Urothelium cell line (cell line): ENCODE data around the gene CFAP70.
"Not testable (repeated sequence)": the region's sequence is repeated elsewhere in the genome, so short reads cannot be mapped to it uniquely, and the experiment has no call there.

ENCODE experiments used
- DNase-seq: peaks from one replicate; pipeline ENCODE4 v3.0.0; 2011; ENCODE audit warnings: low spot score, mixed read lengths
- FAIRE-seq: peaks from 2 replicates; lab custom pipeline; 2011; peaks lifted over from hg19 to GRCh38; lab: Jason Lieb, UNC

CFAP70 gene

DNA sequence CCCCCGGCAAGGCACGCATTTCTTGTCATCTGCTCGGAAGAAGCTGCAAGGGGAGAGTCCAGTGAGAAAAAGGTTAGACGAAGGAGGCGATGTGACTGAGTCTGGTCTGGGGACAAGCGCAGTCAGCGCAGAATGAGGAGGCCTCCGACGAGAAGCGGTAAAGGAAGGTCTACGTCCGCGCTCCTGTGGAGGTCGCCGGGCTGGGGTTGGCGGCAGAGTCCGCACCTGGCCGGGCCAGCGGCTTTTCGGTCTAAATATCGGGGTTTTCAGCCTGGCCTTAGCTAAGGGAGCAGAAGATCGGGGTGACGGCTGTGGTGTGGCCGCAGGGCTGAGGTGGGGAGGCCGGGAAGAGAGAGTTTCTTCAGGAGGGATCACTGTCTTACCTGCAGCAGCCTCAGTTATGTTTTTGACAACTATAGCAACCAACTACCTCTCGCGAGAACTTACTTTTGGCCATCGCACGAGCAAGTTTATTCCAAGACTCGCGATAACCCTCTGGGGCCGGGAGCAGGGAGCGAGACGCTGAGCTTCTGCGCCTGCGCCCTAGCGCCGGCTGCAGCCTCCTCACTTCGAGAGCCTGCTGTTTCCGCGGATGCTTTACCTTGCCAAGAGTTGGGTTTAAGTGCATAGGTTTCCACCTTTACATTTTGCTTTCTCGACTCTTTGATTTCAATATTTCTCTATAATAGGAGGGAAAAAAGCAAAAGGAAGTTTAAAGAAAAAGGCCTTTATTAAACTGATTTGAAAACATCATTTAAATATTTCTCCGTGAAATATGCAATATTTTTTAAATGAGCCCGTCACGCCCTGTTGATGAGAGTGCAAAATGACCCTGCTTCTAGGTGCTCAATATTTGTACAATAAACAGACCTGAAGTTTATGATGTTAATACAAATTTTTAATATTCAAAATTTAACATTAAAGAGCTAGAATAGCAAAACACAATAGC, at the start of gene CFAP70:
CFAP70 (minus strand) TSS at position 534 of the 949 bp plus-strand sequence. CDS start 4,068 bp downstream, outside the sequence.
- DNase-seq (peak; percentile 99), FAIRE-seq (peak; percentile 95)

- no peak for FAIRE-seq
- no peak for DNase-seq
Measured at GRCh38 chr10:73408061-73408460, 49.4 kb upstream of the CFAP70 start.

DNA sequence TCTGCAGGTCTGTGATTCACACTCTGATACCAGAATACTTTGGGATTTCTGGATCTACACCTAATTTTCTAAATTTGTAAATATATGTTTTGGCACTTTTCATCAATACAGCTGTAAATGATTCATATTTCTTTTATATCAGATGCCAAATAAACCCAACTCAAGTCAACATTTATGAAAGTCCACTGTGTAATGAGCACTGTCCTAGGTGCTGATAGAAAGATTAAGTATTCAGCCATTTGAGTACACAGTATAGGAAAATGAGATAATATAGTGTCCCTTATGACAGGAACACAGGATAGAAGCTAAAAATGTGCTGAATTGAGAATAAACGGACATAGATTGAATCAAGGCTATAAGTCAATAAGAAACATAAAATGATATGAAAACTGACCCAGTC, 48.8 kb upstream of the CFAP70 start:
- DNase-seq: no peak
- FAIRE-seq: no peak

DNA sequence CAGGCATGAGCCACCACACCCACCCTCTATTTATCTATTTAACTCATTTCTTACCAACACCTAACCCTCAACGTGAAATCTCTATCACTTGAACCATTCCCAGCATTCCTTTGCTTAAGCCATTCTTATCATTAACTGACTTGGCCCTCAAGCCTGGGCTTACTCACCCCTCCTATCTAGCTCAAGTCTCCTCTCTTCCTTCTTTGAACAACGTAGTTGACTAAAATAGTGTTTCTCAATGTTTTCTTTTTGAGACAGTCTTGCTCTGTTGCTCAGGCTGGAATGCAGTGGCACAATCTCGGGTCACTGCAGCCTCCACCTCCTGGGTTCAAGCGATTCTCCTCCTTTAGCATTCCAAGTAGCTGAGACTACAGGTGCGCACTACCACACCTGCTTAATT, 48.2 kb upstream of the CFAP70 start:
- FAIRE-seq: no peak
- DNase-seq: no peak

- DNase-seq (no peak), FAIRE-seq (no peak)
Measured at GRCh38 chr10:73405556-73405955, 46.9 kb upstream of the CFAP70 start.

GRCh38 chr10:73404690-73405089, 46.0 kb upstream of the CFAP70 start:
- DNase-seq (no peak), FAIRE-seq (no peak)

- DNase-seq: no peak
- FAIRE-seq: no peak
Measured at GRCh38 chr10:73401636-73402035, 43.0 kb upstream of the CFAP70 start.

- FAIRE-seq: no peak
- no peak for DNase-seq
Measured at GRCh38 chr10:73399063-73399462, 40.4 kb upstream of the CFAP70 start.

- FAIRE-seq (no peak), DNase-seq (no peak)
Measured at GRCh38 chr10:73398024-73398423, 39.4 kb upstream of the CFAP70 start.

- FAIRE-seq, DNase-seq: not testable (repeated sequence)
Measured at GRCh38 chr10:73394325-73394724, 35.7 kb upstream of the CFAP70 start.

- no peak for DNase-seq
- no peak for FAIRE-seq
Measured at GRCh38 chr10:73388228-73388627, 29.6 kb upstream of the CFAP70 start.

GRCh38 chr10:73386583-73386982, 27.9 kb upstream of the CFAP70 start:
- FAIRE-seq: no peak

DNA sequence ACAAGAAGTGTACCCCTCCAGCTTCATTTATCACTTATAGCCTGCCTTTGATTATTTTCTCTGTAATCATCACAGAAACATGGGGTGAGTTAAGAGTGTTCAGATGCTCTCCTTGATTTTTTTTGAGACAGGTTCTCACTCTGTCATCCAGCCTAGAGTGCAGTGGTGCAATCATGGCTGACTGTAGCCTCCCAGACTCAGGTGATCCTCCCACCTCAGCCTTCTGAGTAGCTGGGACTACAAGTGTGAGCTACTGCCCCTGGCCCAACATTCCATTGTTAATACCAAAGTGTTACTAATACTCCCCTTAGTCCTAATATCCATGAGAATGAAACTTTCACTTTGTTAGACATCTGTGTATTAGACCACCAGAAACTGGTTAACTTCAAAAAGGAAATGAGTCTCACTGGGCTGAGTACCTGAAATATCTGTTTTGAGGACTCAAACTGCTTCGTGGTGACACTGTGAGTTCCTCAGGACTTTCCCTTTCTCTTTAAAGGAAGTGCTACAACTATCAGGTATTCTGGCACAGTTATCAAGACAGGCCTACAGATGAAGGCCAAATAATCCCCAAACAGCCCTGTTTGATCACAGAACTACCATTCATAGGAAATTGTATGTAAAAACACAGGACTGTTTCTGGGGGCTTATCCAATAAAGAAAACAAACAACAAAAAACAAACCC, 20.5 kb upstream of the CFAP70 start:
- FAIRE-seq (peak; percentile 9), DNase-seq (no peak)

More at GRCh38 chr10:73386583-73386982, 27.9 kb upstream of the CFAP70 start:
- no peak for DNase-seq

DNA sequence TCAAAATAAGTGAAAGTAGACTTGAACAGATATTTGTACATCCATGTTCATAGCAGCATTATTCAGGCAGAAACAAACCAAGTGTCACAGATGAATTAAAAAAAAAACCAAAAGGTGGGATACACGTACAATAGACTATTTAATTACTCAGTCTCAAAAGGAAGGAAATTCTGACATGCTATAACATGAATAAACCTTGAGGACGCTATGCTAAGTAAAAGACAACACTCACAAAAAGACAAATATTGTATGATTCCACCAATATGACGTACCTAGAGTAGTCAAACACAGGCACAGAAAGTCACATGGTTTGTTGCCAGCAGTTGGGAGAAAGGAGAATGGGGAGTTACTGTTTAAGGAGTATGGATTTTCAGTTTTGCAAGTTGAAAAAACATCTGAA, 18.0 kb upstream of the CFAP70 start:
- DNase-seq: no peak
- peak; percentile 42 for FAIRE-seq

DNA sequence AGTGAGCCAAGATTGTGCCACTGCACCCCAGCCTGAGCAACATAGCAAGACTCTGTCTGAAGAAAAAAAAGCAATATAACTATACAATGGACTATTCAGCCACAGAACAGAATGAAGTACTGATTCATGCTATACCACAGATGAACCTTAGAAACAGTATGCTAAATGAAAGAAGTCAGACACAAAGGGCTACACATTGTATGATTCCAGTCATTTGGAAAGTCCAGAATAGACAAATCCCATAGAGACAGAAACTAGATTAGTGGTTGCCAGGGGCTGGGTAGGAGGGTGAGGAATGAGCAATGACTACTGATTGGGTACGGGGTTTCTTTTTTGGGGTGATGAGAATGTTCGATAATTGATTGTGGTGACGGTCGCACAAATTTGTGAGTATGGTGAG, 9.6 kb upstream of the CFAP70 start:
- FAIRE-seq (no peak), DNase-seq (no peak)

- DNase-seq (no peak), FAIRE-seq (peak; percentile 55)
Measured at GRCh38 chr10:73366381-73367298, 8.0 kb upstream of the CFAP70 start.

- DNase-seq (no peak), FAIRE-seq (no peak)
Measured at GRCh38 chr10:73364964-73365363, 6.3 kb upstream of the CFAP70 start.

- DNase-seq (no peak), FAIRE-seq (no peak)
Measured at GRCh38 chr10:73359492-73359891, 828 bp upstream of the CFAP70 start.

GRCh38 chr10:73357821-73358220, 843 bp downstream of the CFAP70 start:
- FAIRE-seq: no peak
- DNase-seq: no peak

- FAIRE-seq (no peak), DNase-seq (no peak)
Measured at GRCh38 chr10:73357166-73357565, 1.5 kb downstream of the CFAP70 start.

DNA sequence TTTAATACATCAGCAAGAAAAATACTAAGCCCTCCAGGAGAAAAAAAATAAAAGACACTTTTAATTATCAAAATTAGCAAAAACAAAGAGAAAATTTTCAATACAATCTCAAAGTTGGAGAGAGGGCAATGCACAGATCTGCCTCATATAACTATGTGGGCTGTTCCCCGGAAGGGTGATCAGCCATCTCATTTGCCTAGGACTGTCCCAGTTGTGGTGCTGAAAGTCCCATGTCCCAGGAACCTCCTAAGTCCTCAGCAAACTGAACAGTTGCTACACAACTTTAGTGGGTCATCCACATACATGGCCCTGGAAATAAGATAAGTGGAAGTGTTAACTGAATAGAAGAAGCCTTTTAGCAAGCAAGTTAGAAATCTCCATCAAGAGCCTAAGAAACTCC, 14.4 kb downstream of the CFAP70 start:
- no peak for FAIRE-seq
- no peak for DNase-seq
